PC-9 (cell line): Measurements from ENCODE around the gene C2CD5. TPM values are rescaled to one million over a fixed set of nuclear protein-coding genes. Genes with fewer than 3 reads are reported as not detected.

Experiments used
- BruUV-seq: library from RNA; stranded (reverse); fragments of 400-500 nt; replicated peaks from 2 replicates; lab custom pipeline; 2021; lab: Mats Ljungman, UMichigan
- CTCF ChIA-PET: fragments of 300-600 bp; sonication (Branson Sonifier 250); formaldehyde crosslinking; loops from one replicate; lab custom pipeline; 2022; ENCODE audit warnings: antibody characterized with exemption; lab: Charles Lee
- POLR2A ChIA-PET: fragments of 300-600 bp; sonication (Branson Sonifier 250); formaldehyde crosslinking; loops from one replicate; lab custom pipeline; 2022; ENCODE audit warnings: antibody characterized with exemption; ENCODE audit not compliant: unreplicated experiment; lab: Charles Lee
- DNase-seq, 2 experiments: peaks; one replicate each; pipeline versions ENCODE4 v3.0.0 to v3.0.0-alpha.2; 2015 to 2022; ENCODE audit warnings: mixed read lengths in 1 of 2
- H2AFZ ChIP-seq: fragments of 200-600 bp; sonication (generic); 2 replicates; pipeline ENCODE4 v1.8.1; 2017; ENCODE audit warnings: antibody characterized with exemption
- H3F3A ChIP-seq: fragments of 200-600 bp; sonication (generic); 2 replicates; pipeline ENCODE4 v1.8.1; 2017; ENCODE audit warnings: antibody characterized with exemption, mild to moderate bottlenecking, low read depth; ENCODE audit not compliant: insufficient read depth
- H3K27ac ChIP-seq: fragments of 200-600 bp; sonication (generic); 2 replicates; pipeline ENCODE4 v1.6.1; 2016; ENCODE audit warnings: mixed run types
- H3K27me3 ChIP-seq: fragments of 200-600 bp; sonication (generic); 2 replicates; pipeline ENCODE4 v1.6.1; 2016; ENCODE audit warnings: low read depth, mixed run types; ENCODE audit not compliant: insufficient read depth
- H3K36me3 ChIP-seq: fragments of 200-600 bp; sonication (generic); 2 replicates; pipeline ENCODE4 v1.6.1; 2016; ENCODE audit warnings: low read depth, mixed run types
- H3K4me1 ChIP-seq: fragments of 200-600 bp; sonication (generic); replicated peaks from 2 replicates; pipeline ENCODE4 v1.6.1; 2016; ENCODE audit warnings: mixed run types; ENCODE audit not compliant: insufficient read depth
- H3K4me2 ChIP-seq: fragments of 200-600 bp; sonication (generic); 2 replicates; pipeline ENCODE4 v1.6.1; 2017; ENCODE audit warnings: mixed run types
- H3K4me3 ChIP-seq: fragments of 200-600 bp; sonication (generic); 2 replicates; pipeline ENCODE4 v1.6.1; 2016; ENCODE audit warnings: mixed run types
- H3K79me2 ChIP-seq: fragments of 200-600 bp; sonication (generic); 2 replicates; pipeline ENCODE4 v1.6.1; 2017; ENCODE audit warnings: low read depth, mixed run types
- H3K9me2 ChIP-seq: fragments of 200-600 bp; sonication (generic); 2 replicates; pipeline ENCODE4 v1.8.1; 2017; ENCODE audit warnings: mild to moderate bottlenecking; ENCODE audit not compliant: insufficient read depth
- H3K9me3 ChIP-seq: fragments of 200-600 bp; sonication (generic); 2 replicates; pipeline ENCODE4 v1.8.1; 2016; ENCODE audit warnings: low read depth; ENCODE audit not compliant: insufficient read depth
- H4K20me1 ChIP-seq: fragments of 200-600 bp; sonication (generic); 2 replicates; pipeline ENCODE4 v1.8.1; 2017; ENCODE audit not compliant: insufficient read depth
- EZH2 ChIP-seq: fragments of 200-600 bp; sonication (generic); IDR thresholded peaks from 2 replicates; pipeline ENCODE4 v1.8.0; 2017; ENCODE audit warnings: antibody characterized with exemption, low read depth
- intact Hi-C: fragments of 100-400 bp; cut with micrococcal nuclease; formaldehyde crosslinking; loops from one replicate; pipeline ENCODE4 v1.10.0; 2022; ENCODE audit not compliant: unreplicated experiment
- total RNA-seq: library from RNA; stranded (reverse); gene quantifications from 2 replicates; pipeline ENCODE4 v1.2.3, GENCODE V29; 2021
- TF ChIP-seq, protein P1 (sequence below): fragments of 200-600 bp; sonication (generic); conservative IDR thresholded peaks from 2 replicates; pipeline ENCODE4 v1.6.1; 2017; ENCODE audit warnings: mixed run types, antibody characterized with exemption, mild to moderate bottlenecking, moderate library complexity

C2CD5 gene
- total RNA-seq, 1 experiment from 2014 or later: 28.6 TPM

DNA sequence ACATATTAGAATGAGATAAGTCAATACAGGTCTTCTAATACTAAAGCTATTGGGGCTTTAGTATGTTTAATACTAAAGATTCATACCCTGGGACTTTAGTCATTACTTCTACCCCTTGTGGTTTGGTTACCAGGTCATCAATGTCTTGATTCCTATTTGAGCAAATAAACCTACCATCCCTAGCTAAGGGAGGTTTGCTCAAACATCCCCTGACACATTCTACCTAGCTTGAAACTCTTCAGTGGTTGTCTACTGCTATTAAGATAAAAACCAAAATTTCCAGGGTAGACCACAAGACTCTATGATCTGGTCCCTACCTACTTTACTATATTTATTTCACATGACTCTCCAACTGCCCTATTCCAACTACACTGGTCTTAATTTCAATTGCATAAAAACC, 7.3 kb upstream of the C2CD5 start:
- Histone ChIP-seq H3K36me3 (no peaks in the 10 kb centered on the region), H3K27ac (no peak overlapping the region), H3K9me3 (no peaks in the 10 kb centered on the region), H2AFZ (no peak overlapping the region), H3K4me1 (peaks cover 5% of the 10 kb centered on the region; the same call in 1 of the 2 replicates), H4K20me1 (no peaks in the 10 kb centered on the region), H3F3A (no peaks in the 10 kb centered on the region), H3K4me3 (no peak overlapping the region), H3K79me2 (no peaks in the 10 kb centered on the region), H3K4me2 (no peak overlapping the region), H3K27me3 (no peaks in the 10 kb centered on the region), H3K9me2 (no peaks in the 10 kb centered on the region)
- POLR2A ChIA-PET: no interaction called here
- CTCF ChIA-PET: no interaction called here
- BruUV-seq: no TSS peak
- DNase-seq: no peak
- intact Hi-C loops: no loop called here
- no peak for TF ChIP-seq EZH2
- TF ChIP-seq, protein P1, sequence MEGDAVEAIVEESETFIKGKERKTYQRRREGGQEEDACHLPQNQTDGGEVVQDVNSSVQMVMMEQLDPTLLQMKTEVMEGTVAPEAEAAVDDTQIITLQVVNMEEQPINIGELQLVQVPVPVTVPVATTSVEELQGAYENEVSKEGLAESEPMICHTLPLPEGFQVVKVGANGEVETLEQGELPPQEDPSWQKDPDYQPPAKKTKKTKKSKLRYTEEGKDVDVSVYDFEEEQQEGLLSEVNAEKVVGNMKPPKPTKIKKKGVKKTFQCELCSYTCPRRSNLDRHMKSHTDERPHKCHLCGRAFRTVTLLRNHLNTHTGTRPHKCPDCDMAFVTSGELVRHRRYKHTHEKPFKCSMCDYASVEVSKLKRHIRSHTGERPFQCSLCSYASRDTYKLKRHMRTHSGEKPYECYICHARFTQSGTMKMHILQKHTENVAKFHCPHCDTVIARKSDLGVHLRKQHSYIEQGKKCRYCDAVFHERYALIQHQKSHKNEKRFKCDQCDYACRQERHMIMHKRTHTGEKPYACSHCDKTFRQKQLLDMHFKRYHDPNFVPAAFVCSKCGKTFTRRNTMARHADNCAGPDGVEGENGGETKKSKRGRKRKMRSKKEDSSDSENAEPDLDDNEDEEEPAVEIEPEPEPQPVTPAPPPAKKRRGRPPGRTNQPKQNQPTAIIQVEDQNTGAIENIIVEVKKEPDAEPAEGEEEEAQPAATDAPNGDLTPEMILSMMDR: no peak

DNA sequence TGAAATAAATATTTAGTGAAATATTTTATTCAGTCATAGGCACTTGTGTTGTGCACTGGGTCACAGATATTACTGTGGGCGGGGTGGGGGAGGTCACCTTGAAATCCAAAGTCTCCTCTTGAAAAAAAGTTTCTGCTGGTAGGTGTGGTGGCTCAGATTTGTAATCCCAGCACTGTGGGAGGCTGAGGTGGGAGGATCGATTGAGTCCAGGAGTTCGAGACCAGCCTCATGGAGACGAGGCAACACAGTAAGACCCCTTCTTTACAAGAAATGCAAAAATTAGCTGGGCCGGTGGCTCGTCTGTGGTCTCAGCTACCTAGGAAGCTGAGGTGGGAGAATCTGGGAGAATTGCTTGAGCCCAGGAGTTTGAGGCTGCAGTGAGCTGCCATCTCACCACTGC, 913 bp upstream of the C2CD5 start:
- no peak for DNase-seq
- peak overlapping the region; percentile 75 for H3K4me2 ChIP-seq
- H3K4me1 ChIP-seq: peaks cover 14% of the 10 kb centered on the region
- no TSS peak for BruUV-seq
- H2AFZ ChIP-seq: peak overlapping the region; percentile 91
- H3K9me3 ChIP-seq: no peaks in the 10 kb centered on the region
- no peak for TF ChIP-seq EZH2
- TF ChIP-seq, protein P1: no peak
- no peaks in the 10 kb centered on the region for H3K27me3 ChIP-seq
- H3K4me3 ChIP-seq: peak overlapping the region; percentile 82
- ChIA-PET CTCF (interaction anchor here (0.6 kb wide), 1 partner anchor 139 kb away, joined by 4 read pairs; no protein-coding TSS in a partner anchor), POLR2A (interaction anchor here (0.6 kb wide), 1 partner anchor 41 kb away, joined by 3 read pairs; no protein-coding TSS in a partner anchor)
- H3K27ac ChIP-seq: peak overlapping the region; percentile 71; the same call in 1 of the 2 replicates
- H4K20me1 ChIP-seq: no peaks in the 10 kb centered on the region
- 0 out of 2 replicates have a peak, but pooled peaks cover 9% of the 10 kb centered on the region for H3K79me2 ChIP-seq
- intact Hi-C loops: no loop called here
- H3F3A ChIP-seq: 0 out of 2 replicates have a peak, but pooled peaks cover 5% of the 10 kb centered on the region
- H3K36me3 ChIP-seq: no peaks in the 10 kb centered on the region
- H3K9me2 ChIP-seq: no peaks in the 10 kb centered on the region

DNA sequence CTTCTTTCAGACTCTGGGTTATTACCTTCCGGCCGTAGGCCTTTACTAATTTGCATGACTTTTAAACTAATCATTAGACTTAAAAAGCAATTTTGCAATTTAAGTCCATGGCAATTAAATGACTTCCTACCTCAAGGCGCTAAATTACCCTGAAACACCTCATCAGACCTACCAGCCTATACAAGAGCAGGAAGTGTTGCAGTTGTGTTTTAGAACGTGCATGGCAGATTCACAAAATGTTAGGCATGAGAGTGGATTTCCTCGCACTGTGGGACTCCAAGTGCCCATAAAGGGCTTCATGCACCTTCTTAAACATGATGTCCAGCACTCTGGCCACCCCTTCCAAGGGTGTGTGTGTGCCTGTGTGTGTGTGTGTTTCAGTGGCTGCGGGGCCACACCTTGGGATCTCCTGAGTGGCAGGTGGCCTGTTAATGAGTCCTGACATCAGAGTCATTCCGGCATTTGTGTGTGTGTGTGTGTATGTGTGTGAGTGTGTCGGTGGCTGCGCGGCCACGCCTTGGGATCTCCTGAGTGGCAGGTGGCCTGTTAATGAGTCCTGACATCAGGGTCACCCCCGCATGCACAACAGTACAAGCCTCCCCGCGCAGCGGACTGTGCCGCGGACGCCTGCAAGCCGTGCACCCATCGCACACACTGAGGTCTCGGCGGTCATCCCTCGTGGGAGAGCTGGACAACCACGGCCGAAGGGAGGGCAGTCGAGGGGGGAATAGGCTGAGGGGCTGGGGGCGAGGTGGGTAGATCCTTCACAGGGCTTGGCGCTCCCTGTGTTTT, 900 bp downstream of the C2CD5 start:
- H2AFZ ChIP-seq: peak overlapping the region; percentile 91
- H3K4me1 ChIP-seq: peaks cover 9% of the 10 kb centered on the region; the same call in 1 of the 2 replicates
- DNase-seq: peak in 1 of 2 experiments; percentile 53
- peak overlapping the region; percentile 71 for H3K27ac ChIP-seq
- no peaks in the 10 kb centered on the region for H3K9me3 ChIP-seq
- TF ChIP-seq EZH2: no peak
- CTCF ChIA-PET: interaction anchor here (0.6 to 0.7 kb wide), 4 partner anchors 208 to 1898 kb away, joined by 3 to 11 read pairs (median 10); no protein-coding TSS in a partner anchor
- no peaks in the 10 kb centered on the region for H3K9me2 ChIP-seq
- BruUV-seq: no TSS peak
- peak overlapping the region; percentile 82 for H3K4me3 ChIP-seq
- intact Hi-C loops: loop anchor here (1.0 to 5.0 kb wide), 2 partner anchors 82 to 496 kb away; partner anchors contain the start of genes CMAS and ETNK1
- peak overlapping the region; percentile 75 for H3K4me2 ChIP-seq
- H3K27me3 ChIP-seq: no peaks in the 10 kb centered on the region
- 0 out of 2 replicates have a peak, but pooled peaks cover 5% of the 10 kb centered on the region for H3F3A ChIP-seq
- H4K20me1 ChIP-seq: no peaks in the 10 kb centered on the region
- H3K79me2 ChIP-seq: 0 out of 2 replicates have a peak, but pooled peaks cover 9% of the 10 kb centered on the region
- POLR2A ChIA-PET: no interaction called here
- no peaks in the 10 kb centered on the region for H3K36me3 ChIP-seq
